Neuronal stem cell (in vitro differentiated cells): ENCODE measurements around the gene TCF4.

Experiments used
- DNase-seq: peaks from one replicate; pipeline ENCODE4 v3.0.0-alpha.2; 2013; ENCODE audit warnings: low spot score
- H2AFZ ChIP-seq: one replicate; pipeline ENCODE4 v1.6.1; 2013; ENCODE audit warnings: mild to moderate bottlenecking, low read length, inconsistent platforms
- H2AK5ac ChIP-seq: 2 replicates; pipeline ENCODE4 v1.6.1; 2013; ENCODE audit warnings: low read depth, mild to moderate bottlenecking, inconsistent platforms, low read length, moderate library complexity, mixed read lengths
- H2BK120ac ChIP-seq: 2 replicates; pipeline ENCODE4 v1.6.1; 2013; ENCODE audit warnings: low read depth, mild to moderate bottlenecking, inconsistent platforms, low read length, moderate library complexity, mixed read lengths
- H2BK12ac ChIP-seq: one replicate; pipeline ENCODE4 v1.6.1; 2013; ENCODE audit warnings: low read length, inconsistent platforms
- H2BK15ac ChIP-seq: 2 replicates; pipeline ENCODE4 v1.6.1; 2013; ENCODE audit warnings: mild to moderate bottlenecking, low read length, inconsistent platforms, mixed read lengths
- H2BK5ac ChIP-seq: one replicate; pipeline ENCODE4 v1.6.1; 2013; ENCODE audit warnings: inconsistent platforms, mild to moderate bottlenecking, low read length, moderate library complexity
- H3K14ac ChIP-seq: one replicate; pipeline ENCODE4 v1.6.1; 2013; ENCODE audit warnings: low read length, inconsistent platforms
- H3K18ac ChIP-seq: 2 replicates; pipeline ENCODE4 v1.6.1; 2013; ENCODE audit warnings: low read length, inconsistent platforms
- H3K23ac ChIP-seq: 2 replicates; pipeline ENCODE4 v1.6.1; 2013; ENCODE audit warnings: low read depth, mild to moderate bottlenecking, mixed read lengths, low read length, inconsistent platforms; ENCODE audit not compliant: poor library complexity
- H3K27ac ChIP-seq: replicated peaks from 3 replicates; pipeline ENCODE4 v1.5.1; 2013; ENCODE audit warnings: low read length, inconsistent platforms
- H3K27me3 ChIP-seq, 3 experiments: 2 replicates each; pipeline ENCODE4 v1.6.1; 2013; ENCODE audit warnings: low read length in 3 of 3, mild to moderate bottlenecking in 2 of 3, inconsistent platforms in 1 of 3, low read depth in 1 of 3, mixed read lengths in 1 of 3, moderate library complexity in 1 of 3; ENCODE audit not compliant: control insufficient read depth in 3 of 3, insufficient read depth in 3 of 3
- H3K36me3 ChIP-seq, 2 donors: replicated peaks in 1 of 2; 2 replicates each; pipeline ENCODE4 v1.6.1; 2013; ENCODE audit warnings: low read length in 2 of 2; ENCODE audit not compliant: control insufficient read depth in 2 of 2, insufficient read depth in 2 of 2
- H3K4ac ChIP-seq: 2 replicates; pipeline ENCODE4 v1.6.1; 2013; ENCODE audit warnings: inconsistent platforms, mild to moderate bottlenecking, low read length, moderate library complexity
- H3K4me1 ChIP-seq, 2 donors: 1 replicate in 1 of 2; 2 replicates in 1 of 2; pipeline ENCODE4 v1.6.1; 2013; ENCODE audit warnings: low read length in 2 of 2, low read depth in 1 of 2; ENCODE audit not compliant: control insufficient read depth in 2 of 2, insufficient read depth in 1 of 2
- H3K4me2 ChIP-seq: one replicate; pipeline ENCODE4 v1.6.1; 2013; ENCODE audit warnings: mild to moderate bottlenecking, low read length, inconsistent platforms; ENCODE audit not compliant: insufficient read depth, poor library complexity, severe bottlenecking
- H3K4me3 ChIP-seq, 2 donors: 2 replicates each; pipeline ENCODE4 v1.5.1; 2013; ENCODE audit warnings: low read length in 2 of 2, mild to moderate bottlenecking in 2 of 2, inconsistent platforms in 1 of 2, moderate library complexity in 1 of 2
- H3K79me1 ChIP-seq: one replicate; pipeline ENCODE4 v1.6.1; 2013; ENCODE audit warnings: low read depth, mild to moderate bottlenecking, inconsistent platforms, low read length, moderate library complexity
- H3K9ac ChIP-seq: one replicate; pipeline ENCODE4 v1.6.1; 2013; ENCODE audit warnings: mild to moderate bottlenecking, low read depth, low read length, inconsistent platforms; ENCODE audit not compliant: poor library complexity
- H3K9me3 ChIP-seq, 2 donors: replicated peaks in 1 of 2; 2 replicates each; pipeline versions ENCODE3 to v1.6.1; 2013; ENCODE audit warnings: low read length in 2 of 2, mild to moderate bottlenecking in 2 of 2, inconsistent platforms in 1 of 2, low read depth in 1 of 2, mixed read lengths in 1 of 2, moderate library complexity in 1 of 2; ENCODE audit not compliant: control insufficient read depth in 2 of 2, insufficient read depth in 1 of 2
- H4K8ac ChIP-seq: one replicate; pipeline ENCODE4 v1.6.1; 2013; ENCODE audit warnings: low read depth, mild to moderate bottlenecking, inconsistent platforms, low read length, moderate library complexity
- H4K91ac ChIP-seq: one replicate; pipeline ENCODE4 v1.6.1; 2013; ENCODE audit warnings: low read length, low read depth, mild to moderate bottlenecking, inconsistent platforms; ENCODE audit not compliant: poor library complexity
- WGBS, 2 donors: extraction: QIAGEN DNeasy Blood & Tissue Kit; methylation state at CpG; one replicate each; pipeline ENCODE4 v1.1.7; 2013; ENCODE audit warnings: missing lambda C conversion rate in 2 of 2, mixed read lengths in 1 of 2; ENCODE audit not compliant: insufficient read length in 2 of 2, insufficient replicate concordance in 1 of 2; ENCODE audit errors: extremely low coverage in 2 of 2; 5-methylcytosine and 5-hydroxymethylcytosine counted together

The TCF4 gene

GRCh38 chr18:55546851-55547704 is 40.9 kb downstream of the TCF4 start:
- no peak for DNase-seq
- WGBS, 2 donors: no CpG with 5 or more reads among the region's 5 CpGs
- Histone ChIP-seq H3K4me1 (peaks cover 3 to 16% of the 10 kb centered on the region in 2 donors), H2BK15ac (no peak overlapping the region), H3K36me3 (peaks cover 4 to 44% of the 10 kb centered on the region in 2 donors), H2AK5ac (no peak overlapping the region), H3K14ac (no peak overlapping the region), H4K8ac (no peak overlapping the region), H3K9ac (no peak overlapping the region), H3K18ac (no peak overlapping the region), H3K4me2 (no peak overlapping the region), H2AFZ (no peak overlapping the region), H2BK12ac (no peak overlapping the region), H3K4me3 (no peak overlapping the region), H3K27me3 (no peaks in the 10 kb centered on the region), H2BK5ac (no peak overlapping the region), H3K9me3 (peaks cover 0 to 6% of the 10 kb centered on the region in 2 donors), H3K4ac (no peak overlapping the region), H3K79me1 (peaks cover 2% of the 10 kb centered on the region), H4K91ac (no peak overlapping the region), H3K27ac (no peak overlapping the region), H2BK120ac (no peak overlapping the region), H3K23ac (no peak overlapping the region)

DNA sequence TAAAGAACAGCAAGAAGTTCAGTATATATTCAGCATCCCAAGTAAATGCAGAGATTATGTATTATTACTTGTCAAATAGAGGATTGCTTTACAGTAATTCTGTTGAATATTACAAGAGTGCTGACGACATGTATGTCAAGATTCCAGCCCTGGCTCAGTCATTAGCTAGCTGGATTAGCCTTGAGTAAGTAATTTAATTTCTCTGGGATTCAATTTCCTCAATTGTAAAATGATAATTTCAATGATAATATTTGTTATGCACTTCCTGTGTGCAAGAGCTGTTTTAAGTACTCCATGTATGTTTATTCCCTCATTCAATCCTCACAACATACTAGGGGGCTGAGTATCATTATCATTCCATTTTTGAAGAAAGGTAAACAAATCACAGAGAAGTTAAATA is 44.0 kb downstream of the TCF4 start:
- H3K23ac ChIP-seq: no peak overlapping the region

GRCh38 chr18:55543130-55543704 is 44.8 kb downstream of the TCF4 start:
- DNase-seq: no peak
- Histone ChIP-seq H2AK5ac (no peak overlapping the region), H3K27ac (no peak overlapping the region), H2BK5ac (no peak overlapping the region), H2BK120ac (no peak overlapping the region), H2BK15ac (no peak overlapping the region), H3K23ac (no peak overlapping the region), H3K14ac (no peak overlapping the region), H3K4ac (no peak overlapping the region), H4K91ac (no peak overlapping the region), H3K36me3 (peaks cover 0 to 23% of the 10 kb centered on the region in 2 donors), H2BK12ac (no peak overlapping the region), H3K79me1 (no peaks in the 10 kb centered on the region), H3K18ac (no peak overlapping the region), H3K9me3 (peaks cover 0 to 13% of the 10 kb centered on the region in 2 donors), H3K4me1 (peaks cover 3 to 14% of the 10 kb centered on the region in 2 donors), H4K8ac (no peak overlapping the region), H3K9ac (no peak overlapping the region), H3K4me3 (no peak overlapping the region), H3K27me3 (no peaks in the 10 kb centered on the region), H3K4me2 (no peak overlapping the region), H2AFZ (no peak overlapping the region)
- no CpG with 5 or more reads among the region's 2 CpGs for WGBS, 2 donors

More for the DNA sequence above, 44.0 kb downstream of the TCF4 start:
- H3K79me1 ChIP-seq: peaks cover 1% of the 10 kb centered on the region
- H4K8ac ChIP-seq: no peak overlapping the region
- H3K36me3 ChIP-seq: peaks cover 0 to 23% of the 10 kb centered on the region in 2 donors
- no peak overlapping the region for H2BK12ac ChIP-seq
- peaks cover 0 to 9% of the 10 kb centered on the region in 2 donors for H3K9me3 ChIP-seq
- H3K4ac ChIP-seq: no peak overlapping the region
- no peak overlapping the region for H2BK15ac ChIP-seq
- DNase-seq: no peak
- H3K27me3 ChIP-seq: no peaks in the 10 kb centered on the region
- H3K4me1 ChIP-seq: peaks cover 3 to 16% of the 10 kb centered on the region in 2 donors
- no peak overlapping the region for H2BK120ac ChIP-seq
- no peak overlapping the region for H3K14ac ChIP-seq
- no CpG with 5 or more reads among the region's 1 CpG for WGBS, 2 donors
- no peak overlapping the region for H3K4me2 ChIP-seq
- H3K18ac ChIP-seq: no peak overlapping the region
- H3K9ac ChIP-seq: no peak overlapping the region
- no peak overlapping the region for H2AK5ac ChIP-seq
- H2BK5ac ChIP-seq: no peak overlapping the region
- H3K4me3 ChIP-seq: no peak overlapping the region
- no peak overlapping the region for H3K27ac ChIP-seq
- no peak overlapping the region for H2AFZ ChIP-seq
- H4K91ac ChIP-seq: no peak overlapping the region

GRCh38 chr18:55541571-55541970 is 46.4 kb downstream of the TCF4 start:
- no peak overlapping the region for H2BK120ac ChIP-seq
- DNase-seq: no peak
- H2BK15ac ChIP-seq: no peak overlapping the region
- H2AK5ac ChIP-seq: no peak overlapping the region
- H3K36me3 ChIP-seq: peaks cover 0 to 25% of the 10 kb centered on the region in 2 donors
- H3K14ac ChIP-seq: no peak overlapping the region
- no peak overlapping the region for H3K4me2 ChIP-seq
- no CpG with 5 or more reads among the region's 2 CpGs for WGBS, 2 donors
- no peak overlapping the region for H4K91ac ChIP-seq
- H3K27me3 ChIP-seq: no peaks in the 10 kb centered on the region
- no peak overlapping the region for H3K4ac ChIP-seq
- H3K27ac ChIP-seq: no peak overlapping the region
- H3K9ac ChIP-seq: no peak overlapping the region
- no peak overlapping the region for H2BK5ac ChIP-seq
- no peak overlapping the region for H4K8ac ChIP-seq
- H3K9me3 ChIP-seq: peaks cover 0 to 15% of the 10 kb centered on the region in 2 donors
- no peak overlapping the region for H3K18ac ChIP-seq
- H3K23ac ChIP-seq: no peak overlapping the region
- no peak overlapping the region for H2AFZ ChIP-seq
- no peak overlapping the region for H3K4me3 ChIP-seq
- H3K4me1 ChIP-seq: peaks cover under 1 to 3% of the 10 kb centered on the region in 2 donors
- H2BK12ac ChIP-seq: no peak overlapping the region
- H3K79me1 ChIP-seq: no peaks in the 10 kb centered on the region
